GM03348 (cell line): Measurements from ENCODE around the gene CDK2.
"Not testable (repeated sequence)": the region's sequence is repeated elsewhere in the genome, so short reads cannot be mapped to it uniquely, and the experiment has no call there.

Source experiments
- DNase-seq: peaks from one replicate; pipeline ENCODE4 v3.0.0; 2012; ENCODE audit warnings: low spot score

Gene CDK2

DNA sequence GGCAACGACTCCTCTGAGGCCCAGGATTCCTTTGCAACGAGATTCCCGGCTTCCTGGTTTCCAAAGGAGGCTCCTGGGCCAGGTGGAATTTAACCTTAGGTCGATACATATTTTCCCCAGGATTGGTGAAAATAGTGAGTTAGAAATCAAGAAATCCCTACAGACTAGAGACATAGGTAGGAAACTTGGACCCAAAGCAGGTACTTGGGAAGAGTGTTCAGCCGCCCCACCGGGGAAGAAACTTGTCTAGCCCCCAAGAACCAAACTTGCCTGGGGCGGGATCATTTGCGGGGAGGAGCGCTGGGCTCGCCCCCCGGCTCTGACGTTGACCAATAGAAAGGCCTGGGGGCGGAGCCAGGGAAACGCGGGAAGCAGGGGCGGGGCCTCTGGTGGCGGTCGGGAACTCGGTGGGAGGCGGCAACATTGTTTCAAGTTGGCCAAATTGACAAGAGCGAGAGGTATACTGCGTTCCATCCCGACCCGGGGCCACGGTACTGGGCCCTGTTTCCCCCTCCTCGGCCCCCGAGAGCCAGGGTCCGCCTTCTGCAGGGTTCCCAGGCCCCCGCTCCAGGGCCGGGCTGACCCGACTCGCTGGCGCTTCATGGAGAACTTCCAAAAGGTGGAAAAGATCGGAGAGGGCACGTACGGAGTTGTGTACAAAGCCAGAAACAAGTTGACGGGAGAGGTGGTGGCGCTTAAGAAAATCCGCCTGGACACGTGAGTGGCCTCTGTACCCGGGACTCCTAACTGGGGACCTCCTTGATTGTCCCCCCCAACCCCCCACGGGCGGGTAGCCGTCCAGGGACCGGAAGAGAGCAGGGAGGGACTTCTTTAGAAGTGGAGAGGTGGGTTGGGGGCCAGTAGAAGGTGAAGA lies at the start of gene CDK2:
CDK2 (plus strand) TSS at position 423 of the 874 bp plus-strand sequence; CDS start at position 602, 179 bp downstream.
- DNase-seq, result peak; percentile 97

GRCh38 chr12:55919032-55919431 lies 47.6 kb upstream of the CDK2 start:
- DNase-seq, result not testable (repeated sequence)

GRCh38 chr12:55922126-55922525 lies 44.5 kb upstream of the CDK2 start:
- no peak for DNase-seq

DNA sequence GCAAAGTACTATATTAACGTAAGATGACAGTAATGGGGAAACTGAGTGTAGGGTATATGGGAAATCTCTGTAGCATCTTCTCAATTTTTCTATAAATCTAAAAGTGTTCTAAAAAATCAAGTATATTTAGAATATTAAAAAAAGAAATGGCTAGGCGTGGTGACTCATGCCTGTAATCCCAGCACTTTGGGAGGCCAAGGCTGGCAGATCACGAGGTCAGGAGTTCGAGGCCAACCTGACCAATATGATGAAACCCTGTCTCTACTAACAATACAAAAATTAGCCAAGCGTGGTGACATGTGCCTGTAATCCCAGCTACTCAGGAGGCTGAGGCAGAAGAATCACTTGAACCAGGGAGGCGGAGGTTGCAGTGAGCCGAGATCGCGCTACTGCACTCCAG lies 43.0 kb upstream of the CDK2 start:
- DNase-seq, result not testable (repeated sequence)

DNA sequence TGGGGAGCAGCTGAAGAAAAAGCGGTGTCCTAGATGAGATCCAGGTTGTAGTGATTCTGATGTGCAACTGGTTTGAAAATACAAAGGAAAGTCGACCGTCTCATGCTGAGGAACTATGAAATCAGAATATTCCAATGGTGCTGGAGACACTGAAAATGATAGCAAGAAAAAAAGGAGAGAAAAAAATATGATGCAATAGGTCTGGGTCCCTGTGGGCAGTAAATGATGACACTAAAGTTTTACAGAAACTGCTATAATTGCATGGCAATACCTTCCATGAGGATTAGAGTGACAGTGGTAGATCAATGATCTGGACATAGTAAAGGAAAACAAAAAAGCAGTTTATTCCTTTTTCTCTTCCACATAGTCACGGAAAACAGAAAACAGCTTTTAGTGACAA lies 41.3 kb upstream of the CDK2 start:
- DNase-seq, result no peak

DNA sequence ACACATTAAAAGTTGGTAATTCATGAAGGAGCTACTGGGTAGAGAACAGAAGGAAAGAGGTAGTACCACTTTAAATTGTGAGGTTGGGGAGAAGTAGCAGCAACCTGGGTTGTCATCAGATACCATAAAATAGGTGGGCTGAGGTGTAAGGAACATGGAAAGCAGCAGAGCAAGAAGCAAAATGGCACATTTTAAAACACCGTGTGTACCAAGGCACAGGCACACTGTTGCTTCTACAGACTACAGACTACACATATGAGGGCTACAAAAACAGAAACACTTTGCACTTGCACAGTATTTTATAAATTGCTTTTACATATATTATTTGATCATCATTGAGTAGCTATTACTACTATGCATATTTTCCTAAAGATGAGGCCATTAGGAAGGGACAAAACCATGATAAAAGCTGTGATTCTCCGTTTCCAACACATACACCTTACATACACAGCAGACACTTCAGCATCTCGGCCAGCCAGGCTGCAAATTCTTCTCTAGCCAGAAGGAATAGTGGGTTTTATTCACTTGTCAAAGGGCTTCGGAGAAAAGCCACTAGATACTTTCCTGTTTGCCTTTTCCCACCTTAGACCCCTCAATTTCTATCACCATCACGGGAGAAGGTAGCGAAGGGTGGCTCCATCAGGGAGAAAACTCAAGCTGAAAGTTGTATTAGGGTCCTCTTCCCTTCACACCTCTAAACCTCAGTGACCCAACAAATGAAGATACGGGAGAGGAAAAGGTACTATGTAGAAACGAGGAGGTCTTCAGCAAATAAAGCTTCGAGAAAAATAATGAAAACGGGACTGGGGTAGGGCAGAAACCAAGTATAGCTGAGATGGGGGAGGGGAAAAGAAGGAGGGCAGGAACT lies 40.5 kb upstream of the CDK2 start:
- DNase-seq, result no peak

DNA sequence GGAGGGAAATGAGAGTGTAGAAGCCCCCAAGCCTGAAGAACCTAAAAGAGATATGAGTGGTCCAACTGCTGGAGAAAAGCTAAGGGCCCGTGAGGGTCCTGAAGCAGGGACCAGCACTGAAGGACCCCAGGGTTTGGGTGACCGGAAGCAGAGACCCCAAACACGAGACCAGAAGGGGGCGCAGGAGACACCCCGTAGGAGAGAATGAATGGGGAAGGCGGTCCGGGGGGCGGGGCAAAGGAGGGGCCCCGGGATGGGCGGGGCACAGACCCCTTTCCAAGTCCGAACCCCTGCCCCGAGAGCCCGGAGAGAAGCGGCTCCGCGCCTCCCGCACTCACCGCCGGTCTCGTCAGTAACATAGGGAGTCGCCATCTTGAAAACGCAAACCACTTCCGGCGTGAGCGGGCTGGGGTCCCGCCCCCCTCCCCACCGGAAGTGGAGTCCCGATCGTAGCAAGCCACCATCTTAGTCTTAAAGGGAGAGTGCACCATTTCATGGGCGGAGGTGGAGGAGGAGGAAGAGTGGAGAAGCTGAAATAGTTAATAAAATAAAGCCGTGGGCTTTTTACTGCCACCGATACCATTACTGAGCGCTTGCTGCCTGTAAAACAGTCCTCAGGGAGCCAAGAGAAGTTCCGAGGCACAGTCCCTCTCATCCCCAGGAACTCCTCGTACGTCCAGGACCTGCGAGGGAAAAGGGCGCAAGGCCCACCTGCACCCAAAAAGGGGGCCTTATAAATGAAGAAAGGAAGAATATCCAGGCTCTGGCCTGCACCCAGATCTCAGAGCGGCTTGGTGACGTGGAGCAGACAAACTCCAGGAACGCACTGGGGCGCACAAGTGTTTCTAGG lies 39.7 kb upstream of the CDK2 start:
- peak; percentile 94 for DNase-seq

DNA sequence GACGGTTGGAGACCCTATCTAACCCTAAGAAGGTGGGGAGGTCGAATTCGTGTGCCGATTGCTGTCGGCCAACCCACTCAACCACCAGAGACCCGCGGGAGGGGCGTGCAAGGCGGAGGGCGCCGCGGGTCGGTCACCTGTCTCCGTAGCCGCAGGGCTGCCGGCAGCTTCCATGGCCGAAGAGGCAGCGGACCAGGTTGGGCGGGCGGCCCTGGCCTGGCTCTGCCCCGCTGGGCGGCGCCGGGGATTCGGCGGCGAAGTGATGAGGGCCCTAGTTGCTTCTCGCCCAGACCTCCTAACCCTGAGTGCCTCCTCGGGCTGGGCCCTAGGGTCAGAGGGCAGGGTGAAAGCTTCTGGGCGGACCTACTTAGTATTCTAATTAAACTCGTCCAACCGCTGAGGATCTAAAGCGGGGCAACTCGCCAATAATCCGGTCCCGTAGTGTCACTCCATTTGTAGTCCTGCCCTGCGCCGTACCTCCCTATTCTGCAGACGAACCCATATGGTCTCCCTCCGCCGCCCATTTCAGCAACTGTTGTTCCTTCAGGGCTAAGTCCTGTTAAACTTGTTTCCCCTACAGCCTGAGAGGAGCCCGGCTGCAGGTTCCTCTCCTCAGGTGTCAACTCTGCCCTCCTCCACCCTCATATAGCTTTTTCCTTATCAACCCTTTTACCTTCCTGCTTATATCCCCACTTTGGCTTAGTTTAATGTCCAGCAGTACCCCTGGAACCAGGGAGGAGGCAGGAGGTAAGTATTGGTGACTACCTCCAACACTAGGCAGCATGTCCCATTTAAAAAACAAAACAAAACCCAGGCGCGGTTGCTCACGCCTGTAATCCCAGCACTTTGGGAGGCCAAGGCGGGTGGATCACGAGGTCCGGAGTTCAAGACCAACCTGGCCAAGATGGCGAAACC lies 38.8 kb upstream of the CDK2 start, which contains the start of gene PYM1:
PYM1 (minus strand) TSS at position 307 of the 915 bp plus-strand sequence; CDS start at position 174, 133 bp downstream.
- DNase-seq, result peak; percentile 76

GRCh38 chr12:55929306-55929791 lies 37.3 kb upstream of the CDK2 start:
- no peak for DNase-seq

- peak; percentile 77 for DNase-seq
Observed at GRCh38 chr12:55930771-55931316, 35.8 kb upstream of the CDK2 start, which contains the start of gene DGKA. DGKA (plus strand) TSS chr12:55931162; CDS start chr12:55936504, 5,342 bp downstream.

DNA sequence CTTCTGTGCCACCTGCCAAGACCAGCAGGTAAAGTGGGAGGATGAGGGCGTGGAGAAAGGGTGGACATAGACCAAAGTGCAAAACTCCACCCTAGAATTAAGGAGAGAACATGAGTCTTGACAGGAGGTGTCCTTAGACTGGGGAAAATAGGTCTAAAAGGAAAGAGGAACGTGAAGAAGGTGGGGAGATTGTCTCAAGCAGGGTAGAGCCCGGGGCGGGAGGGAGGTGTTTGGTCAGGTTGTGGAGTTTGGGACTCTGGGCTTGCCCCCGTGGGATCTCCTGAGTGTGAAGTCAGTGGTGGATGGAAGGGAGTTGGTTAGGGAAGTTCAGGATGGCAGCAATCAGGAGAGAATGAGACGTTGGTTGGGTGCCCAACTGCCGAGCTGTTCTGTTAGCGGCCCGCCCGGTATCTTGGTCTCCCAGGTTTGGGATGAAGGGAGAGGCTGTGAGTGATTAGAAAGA lies 35.3 kb upstream of the CDK2 start:
- DNase-seq, result peak; percentile 25

DNA sequence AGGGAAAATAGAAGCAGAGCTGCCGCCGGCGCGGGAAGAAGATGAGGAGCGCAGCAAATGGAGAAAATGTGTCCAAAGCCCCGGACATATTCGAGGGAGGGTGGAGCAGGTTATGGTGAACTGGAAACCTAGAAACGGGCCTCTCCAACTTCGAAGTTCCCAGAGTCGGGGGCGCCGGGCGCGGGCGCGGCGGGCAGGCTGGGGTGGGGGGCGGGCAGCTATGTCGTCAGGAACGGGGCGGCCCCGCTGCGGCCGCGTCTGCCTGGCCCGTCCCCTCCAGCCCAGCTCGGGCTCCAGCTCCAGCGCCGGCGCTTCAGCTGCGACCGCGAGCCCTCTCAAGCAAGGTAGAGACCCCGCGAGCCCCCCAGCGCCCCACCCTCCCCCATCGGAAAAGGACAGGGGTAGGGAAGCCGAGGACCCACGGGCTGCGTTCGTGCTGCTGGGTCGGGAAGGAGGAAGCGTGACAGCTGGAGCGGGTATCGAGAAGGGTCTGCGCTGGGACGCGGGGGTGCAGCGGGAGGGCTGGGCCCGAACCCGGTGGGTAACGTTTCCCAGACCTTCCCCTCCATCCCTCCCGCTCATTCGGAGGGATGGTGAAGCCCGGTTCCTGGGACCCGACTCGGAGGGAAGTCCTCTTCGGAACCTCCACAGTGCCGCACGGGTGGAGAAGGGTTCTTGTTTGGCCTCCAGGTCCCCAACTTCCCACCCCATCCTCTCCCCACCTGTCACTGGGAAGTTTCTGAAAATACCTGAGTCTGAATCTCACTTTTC lies 34.7 kb upstream of the CDK2 start:
- peak; percentile 87 for DNase-seq

DNA sequence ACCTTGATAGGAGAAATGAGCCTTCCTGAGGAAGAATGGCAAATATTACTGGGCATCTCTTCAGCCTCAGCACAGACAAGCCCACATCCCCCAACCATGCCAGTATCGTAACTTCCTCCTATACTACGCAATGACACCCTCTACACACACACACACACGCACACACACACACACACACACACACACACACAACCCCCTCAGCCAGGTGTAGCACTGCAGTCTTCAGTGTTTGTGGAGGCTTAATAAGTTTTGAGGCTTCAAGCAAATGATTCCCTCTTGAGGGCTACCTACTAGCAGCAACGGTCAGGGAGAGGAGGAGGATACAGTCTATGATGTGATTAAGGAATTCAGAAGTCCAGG lies 34.1 kb upstream of the CDK2 start:
- peak; percentile 31 for DNase-seq

- peak; percentile 47 for DNase-seq
Observed at GRCh38 chr12:55933169-55933798, 33.3 kb upstream of the CDK2 start.

DNA sequence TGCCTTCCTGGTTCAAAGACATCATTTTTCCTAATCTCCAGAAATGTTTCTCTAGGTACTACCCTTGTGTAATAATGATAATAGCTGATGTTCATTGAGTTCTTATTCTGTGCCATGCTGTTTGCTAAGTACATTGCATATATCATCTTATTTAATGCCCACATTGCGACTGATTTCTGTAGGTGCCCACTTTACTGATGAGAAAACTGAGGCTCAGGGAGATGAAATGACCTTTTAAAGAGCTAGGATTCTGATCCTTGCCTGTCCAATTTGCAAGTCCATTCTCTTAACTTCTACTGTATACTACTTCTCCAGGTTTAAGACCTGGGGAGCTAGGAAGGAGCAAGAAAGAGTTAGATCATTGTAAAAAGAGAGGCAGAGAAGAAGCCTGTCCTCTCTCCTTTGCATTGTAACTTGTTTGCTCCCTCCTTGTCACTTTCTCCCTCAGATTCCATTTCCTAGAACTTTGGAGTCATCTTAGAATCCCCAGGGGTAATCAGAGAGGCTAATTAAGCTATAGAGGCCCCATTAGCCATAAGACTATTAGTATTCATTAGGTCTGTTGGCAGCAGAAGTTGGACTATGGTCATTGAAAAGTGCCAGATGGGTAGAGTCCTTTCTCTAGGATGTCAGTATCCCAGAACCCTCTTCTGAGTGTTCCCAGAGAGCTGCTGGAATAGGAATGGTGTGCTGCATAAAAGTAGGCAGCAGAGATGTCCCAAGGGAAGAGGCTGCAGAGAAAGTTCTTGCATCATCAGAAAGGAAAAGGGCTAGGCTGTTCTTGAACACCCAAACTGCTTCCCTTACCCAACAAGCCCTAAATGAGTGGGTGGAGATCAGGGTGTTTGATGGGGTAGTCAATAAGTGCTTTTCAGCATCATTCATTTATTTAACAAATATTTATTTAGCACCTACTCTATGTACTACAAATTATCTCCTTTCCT lies 32.6 kb upstream of the CDK2 start:
- peak; percentile 48 for DNase-seq

DNA sequence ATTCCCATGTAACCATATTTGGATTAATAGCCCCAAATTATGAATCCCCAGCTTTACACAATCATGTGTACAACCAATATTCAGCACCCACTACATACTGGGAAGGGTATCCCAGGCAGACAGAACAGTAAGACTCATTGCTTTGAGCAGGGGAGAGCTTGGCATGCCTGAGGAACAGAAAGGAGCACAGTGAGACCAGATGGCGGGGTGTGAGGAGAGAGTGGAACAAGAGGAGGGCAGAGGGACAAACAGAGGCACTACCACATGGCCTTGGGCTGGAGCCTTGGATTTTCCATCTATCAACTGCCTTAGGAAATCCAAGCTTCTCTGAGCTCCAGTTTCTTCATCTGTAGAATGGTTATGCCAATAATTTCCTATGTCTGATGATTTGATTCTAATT lies 31.9 kb upstream of the CDK2 start:
- DNase-seq, result no peak

GRCh38 chr12:55935738-55936151 lies 30.9 kb upstream of the CDK2 start:
- peak; percentile 27 for DNase-seq

- DNase-seq, result no peak
Observed at GRCh38 chr12:55937981-55938380, 28.6 kb upstream of the CDK2 start.
